Testis (tissue), 2 donors: Measurements from ENCODE around the gene PIGN.

Experiments
- POLR2A ChIP-seq: fragments of 450-650 bp; IDR thresholded peaks from one replicate; pipeline ENCODE4 v1.6.1; 2017; ENCODE audit warnings: antibody characterized with exemption, mild to moderate bottlenecking, moderate library complexity
- TF ChIP-seq, protein P1 (sequence below), 3 experiments: fragments of 450-650 bp in 2 of 3; fragments of 200-600 bp in 1 of 3; sonication (generic) in 1 of 3; IDR thresholded peaks; one replicate each; pipeline ENCODE4 v1.5.1; 2016 to 2019; ENCODE audit warnings: antibody characterized with exemption in 3 of 3, mild to moderate bottlenecking in 2 of 3, moderate library complexity in 1 of 3

- TF ChIP-seq, protein P1, sequence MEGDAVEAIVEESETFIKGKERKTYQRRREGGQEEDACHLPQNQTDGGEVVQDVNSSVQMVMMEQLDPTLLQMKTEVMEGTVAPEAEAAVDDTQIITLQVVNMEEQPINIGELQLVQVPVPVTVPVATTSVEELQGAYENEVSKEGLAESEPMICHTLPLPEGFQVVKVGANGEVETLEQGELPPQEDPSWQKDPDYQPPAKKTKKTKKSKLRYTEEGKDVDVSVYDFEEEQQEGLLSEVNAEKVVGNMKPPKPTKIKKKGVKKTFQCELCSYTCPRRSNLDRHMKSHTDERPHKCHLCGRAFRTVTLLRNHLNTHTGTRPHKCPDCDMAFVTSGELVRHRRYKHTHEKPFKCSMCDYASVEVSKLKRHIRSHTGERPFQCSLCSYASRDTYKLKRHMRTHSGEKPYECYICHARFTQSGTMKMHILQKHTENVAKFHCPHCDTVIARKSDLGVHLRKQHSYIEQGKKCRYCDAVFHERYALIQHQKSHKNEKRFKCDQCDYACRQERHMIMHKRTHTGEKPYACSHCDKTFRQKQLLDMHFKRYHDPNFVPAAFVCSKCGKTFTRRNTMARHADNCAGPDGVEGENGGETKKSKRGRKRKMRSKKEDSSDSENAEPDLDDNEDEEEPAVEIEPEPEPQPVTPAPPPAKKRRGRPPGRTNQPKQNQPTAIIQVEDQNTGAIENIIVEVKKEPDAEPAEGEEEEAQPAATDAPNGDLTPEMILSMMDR (IDR thresholded peaks at IDR 0.05): no peak
- no peak for TF ChIP-seq POLR2A
These were observed 169.2 kb downstream of the PIGN start for GRCh38 chr18:62017618-62018017.
